Measurements from ENCODE around the gene SNX24. TPM values are rescaled to one million over a fixed set of nuclear protein-coding genes. Genes with fewer than 3 reads are reported as not detected.

The SNX24 gene
- total RNA-seq, 1 experiment from 2014 or later, result 23.5 TPM

DNA sequence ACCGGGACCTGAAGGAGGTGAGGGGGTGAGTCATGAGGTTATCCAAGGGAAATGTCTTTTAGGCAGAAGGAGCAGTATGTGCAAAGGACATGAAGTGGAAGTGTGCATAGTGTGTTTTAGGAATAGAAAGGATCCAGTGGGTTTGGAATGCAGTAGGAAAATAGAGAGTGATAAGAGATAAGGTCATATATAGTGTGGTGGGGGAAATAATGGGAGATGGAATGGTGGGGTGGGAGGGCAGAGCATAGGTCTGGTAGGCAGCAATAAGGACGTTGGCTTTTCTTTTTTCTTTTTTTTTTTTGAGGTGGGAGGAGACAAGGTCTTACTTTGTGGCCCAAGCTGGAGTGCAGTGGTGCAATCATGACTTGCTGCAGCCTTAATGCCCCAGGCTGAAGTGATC, 17.8 kb downstream of the SNX24 start:
- BruUV-seq (replicated peaks), result no TSS peak
- H3K9me3 Mint-ChIP-seq (ENCODE audit: low read depth, unreplicated experiment), result peaks cover 4% of the 10 kb centered on the region
- TF ChIP-seq, protein P1, sequence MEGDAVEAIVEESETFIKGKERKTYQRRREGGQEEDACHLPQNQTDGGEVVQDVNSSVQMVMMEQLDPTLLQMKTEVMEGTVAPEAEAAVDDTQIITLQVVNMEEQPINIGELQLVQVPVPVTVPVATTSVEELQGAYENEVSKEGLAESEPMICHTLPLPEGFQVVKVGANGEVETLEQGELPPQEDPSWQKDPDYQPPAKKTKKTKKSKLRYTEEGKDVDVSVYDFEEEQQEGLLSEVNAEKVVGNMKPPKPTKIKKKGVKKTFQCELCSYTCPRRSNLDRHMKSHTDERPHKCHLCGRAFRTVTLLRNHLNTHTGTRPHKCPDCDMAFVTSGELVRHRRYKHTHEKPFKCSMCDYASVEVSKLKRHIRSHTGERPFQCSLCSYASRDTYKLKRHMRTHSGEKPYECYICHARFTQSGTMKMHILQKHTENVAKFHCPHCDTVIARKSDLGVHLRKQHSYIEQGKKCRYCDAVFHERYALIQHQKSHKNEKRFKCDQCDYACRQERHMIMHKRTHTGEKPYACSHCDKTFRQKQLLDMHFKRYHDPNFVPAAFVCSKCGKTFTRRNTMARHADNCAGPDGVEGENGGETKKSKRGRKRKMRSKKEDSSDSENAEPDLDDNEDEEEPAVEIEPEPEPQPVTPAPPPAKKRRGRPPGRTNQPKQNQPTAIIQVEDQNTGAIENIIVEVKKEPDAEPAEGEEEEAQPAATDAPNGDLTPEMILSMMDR (IDR thresholded peaks at IDR 0.05; ENCODE audit: unreplicated experiment), result no peak
- intact Hi-C loops (cut with micrococcal nuclease; ENCODE audit: unreplicated experiment), result no loop called here
- no peak for DNase-seq
- H3K4me3 Mint-ChIP-seq (ENCODE audit: low read depth, unreplicated experiment), result no peak overlapping the region
- H3K27me3 Mint-ChIP-seq (ENCODE audit: unreplicated experiment), result no peaks in the 10 kb centered on the region
- CTCF ChIA-PET, result interaction anchor here (0.7 kb wide), 1 partner anchor 65 kb away, joined by 5 read pairs; no protein-coding TSS in a partner anchor
- H3K36me3 Mint-ChIP-seq (ENCODE audit: insufficient read depth, unreplicated experiment), result no peaks in the 10 kb centered on the region
- H3K4me1 Mint-ChIP-seq (ENCODE audit: low read depth, unreplicated experiment), result peaks cover 11% of the 10 kb centered on the region
- H3K27ac Mint-ChIP-seq (ENCODE audit: unreplicated experiment), result no peak overlapping the region

DNA sequence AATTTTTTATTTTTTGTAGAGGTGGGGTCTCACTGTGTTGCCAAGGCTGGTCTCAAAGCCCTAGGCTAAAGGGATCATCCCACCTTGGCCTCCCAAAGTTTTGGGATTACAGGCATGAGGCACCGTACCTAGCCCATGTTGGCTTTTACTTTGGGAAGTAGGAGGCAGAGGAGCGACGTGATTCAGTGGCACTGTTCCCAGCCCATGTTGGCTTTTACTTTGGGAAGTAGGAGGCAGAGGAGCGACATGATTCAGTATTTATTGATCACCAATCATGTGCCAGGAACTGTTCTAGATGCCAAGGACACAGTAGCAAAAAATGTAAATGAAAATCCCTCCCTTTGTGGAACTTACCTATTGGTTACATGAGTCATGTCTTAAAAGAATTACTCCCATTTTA, 18.3 kb downstream of the SNX24 start:
- peaks cover 4% of the 10 kb centered on the region for H3K9me3 Mint-ChIP-seq (ENCODE audit: low read depth, unreplicated experiment)
- BruUV-seq (replicated peaks), result no TSS peak
- TF ChIP-seq, protein P1 (IDR thresholded peaks at IDR 0.05; ENCODE audit: unreplicated experiment), result no peak
- no peaks in the 10 kb centered on the region for H3K36me3 Mint-ChIP-seq (ENCODE audit: insufficient read depth, unreplicated experiment)
- CTCF ChIA-PET, result no interaction called here
- peaks cover 11% of the 10 kb centered on the region for H3K4me1 Mint-ChIP-seq (ENCODE audit: low read depth, unreplicated experiment)
- intact Hi-C loops (cut with micrococcal nuclease; ENCODE audit: unreplicated experiment), result no loop called here
- DNase-seq, result no peak
- no peak overlapping the region for H3K27ac Mint-ChIP-seq (ENCODE audit: unreplicated experiment)
- no peak overlapping the region for H3K4me3 Mint-ChIP-seq (ENCODE audit: low read depth, unreplicated experiment)
- no peaks in the 10 kb centered on the region for H3K27me3 Mint-ChIP-seq (ENCODE audit: unreplicated experiment)

DNA sequence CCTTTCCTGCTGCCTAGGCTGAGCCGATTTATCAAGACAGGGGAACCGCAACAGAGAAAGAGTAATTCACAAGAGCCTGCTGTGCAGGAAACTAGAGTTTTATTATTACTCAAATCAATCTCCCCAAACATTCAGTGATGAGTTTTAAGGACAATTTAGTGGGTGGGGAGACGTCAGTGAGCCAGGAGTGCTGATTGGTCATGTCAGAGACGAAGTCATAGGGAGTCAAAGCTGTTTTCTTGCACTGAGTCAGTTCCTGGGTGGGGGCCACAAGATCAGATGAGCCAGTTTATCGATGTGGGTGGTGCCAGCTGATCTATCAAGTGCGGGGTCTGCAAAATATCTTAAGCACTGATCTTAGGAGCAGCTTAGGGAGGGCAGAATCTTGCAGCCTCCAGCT, 19.0 kb downstream of the SNX24 start:
- Mint-ChIP-seq H3K9me3 (ENCODE audit: low read depth, unreplicated experiment) (peaks cover 4% of the 10 kb centered on the region), H3K4me1 (ENCODE audit: low read depth, unreplicated experiment) (peaks cover 11% of the 10 kb centered on the region), H3K27ac (ENCODE audit: unreplicated experiment) (no peak overlapping the region), H3K4me3 (ENCODE audit: low read depth, unreplicated experiment) (no peak overlapping the region), H3K27me3 (ENCODE audit: unreplicated experiment) (no peaks in the 10 kb centered on the region), H3K36me3 (ENCODE audit: insufficient read depth, unreplicated experiment) (no peaks in the 10 kb centered on the region)
- BruUV-seq (replicated peaks), result no TSS peak
- intact Hi-C loops (cut with micrococcal nuclease; ENCODE audit: unreplicated experiment), result no loop called here
- TF ChIP-seq, protein P1 (IDR thresholded peaks at IDR 0.05; ENCODE audit: unreplicated experiment), result no peak
- CTCF ChIA-PET, result no interaction called here
- DNase-seq, result no peak

DNA sequence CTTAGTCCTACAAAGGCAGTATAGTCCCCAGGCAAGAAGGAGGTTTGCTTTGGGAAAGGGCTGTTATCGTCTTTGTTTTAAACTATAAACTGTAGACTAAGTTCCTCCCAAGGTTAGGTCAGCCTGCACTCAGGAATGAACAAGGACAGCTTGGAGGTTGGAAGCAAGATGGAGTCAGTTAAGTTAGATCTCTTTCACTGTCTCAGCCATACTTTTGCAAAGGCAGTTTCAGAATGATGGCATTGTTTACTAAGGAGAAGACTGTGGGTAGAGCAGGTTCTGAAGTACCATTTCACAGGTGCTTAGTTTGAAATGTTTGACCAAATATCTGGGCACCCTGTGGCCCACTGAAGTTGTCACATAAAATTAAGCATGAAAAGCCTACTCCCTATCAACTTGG, 19.4 kb downstream of the SNX24 start:
- no TSS peak for BruUV-seq (replicated peaks)
- H3K9me3 Mint-ChIP-seq (ENCODE audit: low read depth, unreplicated experiment), result peaks cover 4% of the 10 kb centered on the region
- H3K4me3 Mint-ChIP-seq (ENCODE audit: low read depth, unreplicated experiment), result no peak overlapping the region
- DNase-seq, result no peak
- no peaks in the 10 kb centered on the region for H3K36me3 Mint-ChIP-seq (ENCODE audit: insufficient read depth, unreplicated experiment)
- CTCF ChIA-PET, result no interaction called here
- intact Hi-C loops (cut with micrococcal nuclease; ENCODE audit: unreplicated experiment), result no loop called here
- H3K4me1 Mint-ChIP-seq (ENCODE audit: low read depth, unreplicated experiment), result peaks cover 11% of the 10 kb centered on the region
- no peaks in the 10 kb centered on the region for H3K27me3 Mint-ChIP-seq (ENCODE audit: unreplicated experiment)
- H3K27ac Mint-ChIP-seq (ENCODE audit: unreplicated experiment), result no peak overlapping the region
- TF ChIP-seq, protein P1 (IDR thresholded peaks at IDR 0.05; ENCODE audit: unreplicated experiment), result no peak
